GM23248 (cell line): ENCODE measurements around the gene ZCCHC17.

ENCODE experiments used
- EZH2 ChIP-seq: fragments of 200-600 bp; sonication (generic); IDR thresholded peaks from 2 replicates; pipeline ENCODE4 v1.6.1; 2018; ENCODE audit warnings: antibody characterized with exemption, mild to moderate bottlenecking; ENCODE audit not compliant: insufficient read depth, poor library complexity, severe bottlenecking
- EZH2phosphoT487 ChIP-seq: fragments of 200-600 bp; sonication (generic); IDR thresholded peaks from 2 replicates; pipeline ENCODE4 v1.6.1; 2018; ENCODE audit warnings: antibody characterized with exemption, moderate library complexity, mild to moderate bottlenecking, low read depth; ENCODE audit not compliant: insufficient read depth

DNA sequence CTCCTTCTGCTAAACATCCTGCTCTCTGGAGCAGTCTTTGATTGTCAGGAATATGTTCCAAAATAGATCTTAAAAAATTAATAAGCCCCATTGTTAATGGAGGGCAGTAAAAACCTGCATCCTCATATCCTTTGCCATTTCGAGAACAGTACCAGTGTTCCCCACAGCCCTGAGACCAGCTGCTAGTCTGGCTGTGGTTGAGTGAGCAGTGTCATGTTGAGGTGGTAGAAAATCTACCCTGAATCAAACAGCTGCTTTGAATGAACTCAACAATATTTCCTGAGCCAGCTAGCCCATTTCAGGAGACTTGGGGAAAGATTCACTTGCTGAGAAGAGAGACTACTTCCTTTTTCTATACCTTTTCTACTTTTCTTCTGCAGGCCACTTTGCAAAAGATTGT is 51.6 kb downstream of the ZCCHC17 start:
- no peak for TF ChIP-seq EZH2phosphoT487
- no peak for TF ChIP-seq EZH2
